GM12878 (cell line): ENCODE results near the gene RIC1.
"Not testable (repeated sequence)": the region's sequence is repeated elsewhere in the genome, so short reads cannot be mapped to it uniquely, and the experiment has no call there.

Source experiments
- CTCF ChIP-seq, 3 experiments: IDR thresholded peaks in 2 of 3; conservative IDR thresholded peaks in 1 of 3; 2 replicates each; pipeline ENCODE4 v1.5.1; 2011; ENCODE audit warnings: low read depth in 3 of 3, low read length in 3 of 3, mild to moderate bottlenecking in 3 of 3, control low read depth in 2 of 3, moderate library complexity in 2 of 3, inconsistent platforms in 1 of 3, mixed read lengths in 1 of 3; ENCODE audit not compliant: control insufficient read depth in 2 of 3, insufficient read depth in 1 of 3; ENCODE audit errors: extremely low read depth in 1 of 3
- EGR1 ChIP-seq, 2 experiments: IDR thresholded peaks; 1 replicate in 1 of 2; 2 replicates in 1 of 2; pipeline ENCODE4 v1.6.1; 2011 to 2012; ENCODE audit warnings: low read depth in 2 of 2, low read length in 2 of 2, borderline replicate concordance in 1 of 2, mild to moderate bottlenecking in 1 of 2, moderate library complexity in 1 of 2
- EZH2 ChIP-seq: IDR thresholded peaks from 2 replicates; pipeline ENCODE4 v1.6.1; 2012; ENCODE audit warnings: low read depth, mild to moderate bottlenecking, control low read depth, inconsistent platforms, low read length, borderline replicate concordance; ENCODE audit not compliant: control insufficient read depth
- MYC ChIP-seq: IDR thresholded peaks from 2 replicates; pipeline ENCODE4 v1.6.1; 2011; ENCODE audit warnings: mild to moderate bottlenecking, low read length, moderate library complexity, inconsistent platforms; ENCODE audit not compliant: insufficient read depth, insufficient replicate concordance, insufficient read length, severe bottlenecking
- RB1 ChIP-seq: fragments of 450-650 bp; formaldehyde crosslinking; IDR thresholded peaks from 2 replicates; pipeline ENCODE4 v1.6.1; 2017; ENCODE audit warnings: mild to moderate bottlenecking, borderline replicate concordance
- SMC3 ChIP-seq: IDR thresholded peaks from 2 replicates; pipeline ENCODE4 v1.6.1; 2011; ENCODE audit warnings: low read length, improper control_type of control experiment, borderline replicate concordance
- STAT1 ChIP-seq: fragments of 450-650 bp; conservative IDR thresholded peaks from 2 replicates; pipeline ENCODE4 v1.6.1; 2014; ENCODE audit warnings: antibody characterized with exemption, mild to moderate bottlenecking
- TF ChIP-seq, protein P1 (sequence below): IDR thresholded peaks from 2 replicates; pipeline ENCODE4 v1.6.1; 2012; ENCODE audit warnings: low read depth, low read length, improper control_type of control experiment

GRCh38 chr9:5722679-5723078, 93.8 kb downstream of the RIC1 start:
- not testable (repeated sequence) for TF ChIP-seq STAT1; SMC3; EGR1 (IDR thresholded peaks at IDR 0.05; ENCODE audit: borderline replicate concordance in 1 of 2, low read depth in 2 of 2, low read length in 2 of 2); MYC; RB1; CTCF (IDR thresholded peaks at IDR 0.05 in 2 of 3, conservative IDR thresholded peaks at IDR 0.05 in 1 of 3; ENCODE audit: control insufficient read depth in 2 of 3, extremely low read depth in 1 of 3, insufficient read depth in 1 of 3, low read depth in 3 of 3, low read length in 3 of 3); EZH2
- TF ChIP-seq, protein P1, sequence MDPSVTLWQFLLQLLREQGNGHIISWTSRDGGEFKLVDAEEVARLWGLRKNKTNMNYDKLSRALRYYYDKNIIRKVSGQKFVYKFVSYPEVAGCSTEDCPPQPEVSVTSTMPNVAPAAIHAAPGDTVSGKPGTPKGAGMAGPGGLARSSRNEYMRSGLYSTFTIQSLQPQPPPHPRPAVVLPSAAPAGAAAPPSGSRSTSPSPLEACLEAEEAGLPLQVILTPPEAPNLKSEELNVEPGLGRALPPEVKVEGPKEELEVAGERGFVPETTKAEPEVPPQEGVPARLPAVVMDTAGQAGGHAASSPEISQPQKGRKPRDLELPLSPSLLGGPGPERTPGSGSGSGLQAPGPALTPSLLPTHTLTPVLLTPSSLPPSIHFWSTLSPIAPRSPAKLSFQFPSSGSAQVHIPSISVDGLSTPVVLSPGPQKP: not testable (repeated sequence)
